Measurements from ENCODE around the gene CERS5. TPM values are rescaled to one million over a fixed set of nuclear protein-coding genes. Genes with fewer than 3 reads are reported as not detected.

CERS5 gene
- polyA plus RNA-seq, 1 of the 3 experiments (the other 2 are of a cell fraction), result 56.9 TPM

GRCh38 chr12:50188241-50188781, 21.1 kb upstream of the CERS5 start:
- Histone ChIP-seq H3K27ac (ENCODE audit: low read depth in 2 of 2, low read length in 1 of 2) (peak overlapping the region; percentile 67 to 93; a peak in 3 of 4 replicates), H3K4me1 (ENCODE audit: control insufficient read depth in 1 of 2, insufficient read depth in 2 of 2, low read depth in 1 of 2, low read length in 1 of 2) (peaks cover 8 to 56% of the 10 kb centered on the region in 2 experiments), H3K4me3 (ENCODE audit: low read depth in 2 of 2, low read length in 1 of 2) (no peak overlapping the region), H3F3A (replicated peaks; ENCODE audit: insufficient read depth) (peaks cover 61% of the 10 kb centered on the region), H4K20me1 (ENCODE audit: insufficient read depth) (no peaks in the 10 kb centered on the region), H3K9ac (peak overlapping the region; percentile 54), H3K9me2 (no peaks in the 10 kb centered on the region), H3K36me3 (replicated peaks in 1 of 2; ENCODE audit: control insufficient read depth in 1 of 2, insufficient read depth in 2 of 2, low read length in 1 of 2) (peaks cover 21 to 40% of the 10 kb centered on the region in 2 experiments), H3K9me3 (no peaks in the 10 kb centered on the region), H2AFZ (ENCODE audit: low read depth) (no peak overlapping the region), H3K79me2 (ENCODE audit: insufficient read depth) (peaks cover 53% of the 10 kb centered on the region), H3K4me2 (peak overlapping the region; percentile 5), H3K27me3 (ENCODE audit: insufficient read depth) (no peaks in the 10 kb centered on the region)
- 78% methylated on average over 4 of the region's 4 CpGs for WGBS (ENCODE audit: low lambda C conversion rate)
- TF ChIP-seq TEAD4 (IDR thresholded peaks at IDR 0.05; ENCODE audit: borderline replicate concordance, insufficient read depth) (no peak), RCOR1 (IDR thresholded peaks at IDR 0.05; ENCODE audit: low read length) (no peak), MEF2A (IDR thresholded peaks at IDR 0.05; ENCODE audit: borderline replicate concordance, low read depth) (no peak), CHD2 (IDR thresholded peaks at IDR 0.05; ENCODE audit: low read length, partially characterized antibody) (no peak), FOSL2 (IDR thresholded peaks at IDR 0.05; ENCODE audit: borderline replicate concordance, low read depth) (no peak), JUND (IDR thresholded peaks at IDR 0.05) (no peak), NFIC (IDR thresholded peaks at IDR 0.05; ENCODE audit: borderline replicate concordance) (no peak)
- TF ChIP-seq, protein P1, sequence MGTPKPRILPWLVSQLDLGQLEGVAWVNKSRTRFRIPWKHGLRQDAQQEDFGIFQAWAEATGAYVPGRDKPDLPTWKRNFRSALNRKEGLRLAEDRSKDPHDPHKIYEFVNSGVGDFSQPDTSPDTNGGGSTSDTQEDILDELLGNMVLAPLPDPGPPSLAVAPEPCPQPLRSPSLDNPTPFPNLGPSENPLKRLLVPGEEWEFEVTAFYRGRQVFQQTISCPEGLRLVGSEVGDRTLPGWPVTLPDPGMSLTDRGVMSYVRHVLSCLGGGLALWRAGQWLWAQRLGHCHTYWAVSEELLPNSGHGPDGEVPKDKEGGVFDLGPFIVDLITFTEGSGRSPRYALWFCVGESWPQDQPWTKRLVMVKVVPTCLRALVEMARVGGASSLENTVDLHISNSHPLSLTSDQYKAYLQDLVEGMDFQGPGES (IDR thresholded peaks at IDR 0.05; ENCODE audit: low read depth, low read length), result no peak
- no peak for DNase-seq
- ChIA-PET POLR2A (no interaction called here), CTCF (interaction anchor here (1.5 to 5.1 kb wide), 4 partner anchors 12 to 126 kb away, joined by 3 to 24 read pairs (median 4); partner anchors contain the start of gene SMARCD1)

DNA sequence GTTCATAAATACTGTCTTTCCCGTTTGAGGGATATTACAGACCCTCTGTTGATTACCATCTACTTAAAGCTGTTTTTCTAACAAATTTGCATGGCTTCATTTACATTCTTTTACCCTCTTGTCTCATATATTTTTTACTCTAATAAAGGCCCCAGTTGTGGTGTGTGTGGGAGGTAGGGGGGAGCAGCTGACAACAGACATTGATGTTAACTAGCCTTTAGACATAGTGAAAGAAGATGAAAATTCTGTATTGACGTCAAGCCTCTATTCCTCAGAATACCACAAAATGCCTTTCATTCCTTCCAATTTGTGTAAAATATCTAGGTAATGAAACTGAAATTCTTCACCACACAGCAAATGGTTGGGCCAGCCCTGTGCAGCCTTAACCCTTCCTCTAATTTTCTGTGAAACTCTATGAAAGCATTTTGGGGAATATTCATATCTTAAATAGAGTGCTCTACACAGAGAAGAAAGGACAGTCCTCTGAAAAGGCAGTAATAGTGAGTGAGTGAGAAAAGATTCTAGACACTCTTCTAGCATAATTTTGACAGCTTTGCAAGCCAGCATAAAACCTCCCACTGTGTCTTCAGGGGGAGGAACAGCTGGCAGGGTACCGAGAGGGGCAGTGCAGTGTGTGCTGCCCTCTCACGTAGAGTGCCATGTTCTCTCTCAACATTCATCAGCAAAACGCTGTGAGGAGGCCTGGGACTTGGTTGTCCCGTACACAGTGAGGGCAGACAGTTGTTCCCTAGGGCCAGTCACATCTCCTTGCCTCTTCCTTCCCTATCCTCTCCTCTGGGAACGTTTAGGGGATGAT, 20.1 kb upstream of the CERS5 start:
- H3K9me3 ChIP-seq, result no peaks in the 10 kb centered on the region
- peaks cover 62% of the 10 kb centered on the region for H3K79me2 ChIP-seq (ENCODE audit: insufficient read depth)
- H2AFZ ChIP-seq (ENCODE audit: low read depth), result no peak overlapping the region
- no peaks in the 10 kb centered on the region for H3K27me3 ChIP-seq (ENCODE audit: insufficient read depth)
- H3K27ac ChIP-seq (ENCODE audit: low read depth in 2 of 2, low read length in 1 of 2), result peak overlapping the region; percentile 72 to 93; a peak in 3 of 4 replicates
- peak overlapping the region; percentile 69 for H3K9ac ChIP-seq
- CTCF ChIA-PET, result interaction anchor here (0.6 to 5.1 kb wide), 7 partner anchors 11 to 127 kb away, joined by 3 to 24 read pairs (median 5); partner anchors contain the start of genes COX14 and SMARCD1
- H3K4me1 ChIP-seq (ENCODE audit: control insufficient read depth in 1 of 2, insufficient read depth in 2 of 2, low read depth in 1 of 2, low read length in 1 of 2), result peaks cover 8 to 51% of the 10 kb centered on the region in 2 experiments
- H3F3A ChIP-seq (replicated peaks; ENCODE audit: insufficient read depth), result peaks cover 57% of the 10 kb centered on the region
- no peak for DNase-seq
- H3K4me2 ChIP-seq, result peak overlapping the region; percentile 68
- WGBS (ENCODE audit: low lambda C conversion rate), result 32% methylated on average over 7 of the region's 7 CpGs
- POLR2A ChIA-PET, result no interaction called here
- no peak overlapping the region for H3K4me3 ChIP-seq (ENCODE audit: low read depth in 2 of 2, low read length in 1 of 2)
- H3K36me3 ChIP-seq (replicated peaks in 1 of 2; ENCODE audit: control insufficient read depth in 1 of 2, insufficient read depth in 2 of 2, low read length in 1 of 2), result peaks cover 19 to 43% of the 10 kb centered on the region in 2 experiments
- no peaks in the 10 kb centered on the region for H4K20me1 ChIP-seq (ENCODE audit: insufficient read depth)
- no peaks in the 10 kb centered on the region for H3K9me2 ChIP-seq
- TF ChIP-seq TAF1 (IDR thresholded peaks at IDR 0.05; ENCODE audit: borderline replicate concordance, low read depth, low read length) (no peak), TCF12 (IDR thresholded peaks at IDR 0.05) (no peak; the same call in 1 of the 2 replicates), TEAD4 (IDR thresholded peaks at IDR 0.05; ENCODE audit: borderline replicate concordance, insufficient read depth) (peak; percentile 71; the same call in 1 of the 2 replicates), NRF1 (IDR thresholded peaks at IDR 0.05; ENCODE audit: low read depth, low read length) (no peak), PBX3 (IDR thresholded peaks at IDR 0.05) (peak; percentile 68), SIN3A (IDR thresholded peaks at IDR 0.05; ENCODE audit: borderline replicate concordance, low read depth, low read length) (no peak), GABPA (IDR thresholded peaks at IDR 0.05; ENCODE audit: low read depth) (no peak), FOXM1 (IDR thresholded peaks at IDR 0.05; ENCODE audit: low read depth) (no peak), POLR2AphosphoS5 (IDR thresholded peaks at IDR 0.05; ENCODE audit: low read depth, low read length) (peak; percentile 38; the same call in 1 of the 2 replicates), CHD2 (IDR thresholded peaks at IDR 0.05; ENCODE audit: low read length, partially characterized antibody) (no peak), EP300 (IDR thresholded peaks at IDR 0.05; ENCODE audit: borderline replicate concordance in 1 of 2, low read depth in 1 of 2, low read length in 1 of 2) (peak in 1 of 2 experiments; percentile 85; a peak in 2 of 4 replicates)
- TF ChIP-seq, protein P2, sequence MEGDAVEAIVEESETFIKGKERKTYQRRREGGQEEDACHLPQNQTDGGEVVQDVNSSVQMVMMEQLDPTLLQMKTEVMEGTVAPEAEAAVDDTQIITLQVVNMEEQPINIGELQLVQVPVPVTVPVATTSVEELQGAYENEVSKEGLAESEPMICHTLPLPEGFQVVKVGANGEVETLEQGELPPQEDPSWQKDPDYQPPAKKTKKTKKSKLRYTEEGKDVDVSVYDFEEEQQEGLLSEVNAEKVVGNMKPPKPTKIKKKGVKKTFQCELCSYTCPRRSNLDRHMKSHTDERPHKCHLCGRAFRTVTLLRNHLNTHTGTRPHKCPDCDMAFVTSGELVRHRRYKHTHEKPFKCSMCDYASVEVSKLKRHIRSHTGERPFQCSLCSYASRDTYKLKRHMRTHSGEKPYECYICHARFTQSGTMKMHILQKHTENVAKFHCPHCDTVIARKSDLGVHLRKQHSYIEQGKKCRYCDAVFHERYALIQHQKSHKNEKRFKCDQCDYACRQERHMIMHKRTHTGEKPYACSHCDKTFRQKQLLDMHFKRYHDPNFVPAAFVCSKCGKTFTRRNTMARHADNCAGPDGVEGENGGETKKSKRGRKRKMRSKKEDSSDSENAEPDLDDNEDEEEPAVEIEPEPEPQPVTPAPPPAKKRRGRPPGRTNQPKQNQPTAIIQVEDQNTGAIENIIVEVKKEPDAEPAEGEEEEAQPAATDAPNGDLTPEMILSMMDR (IDR thresholded peaks at IDR 0.05), result no peak
